HCT116 (cell line): ENCODE data around the gene TMPRSS9. TPM values are rescaled to one million over a fixed set of nuclear protein-coding genes. Genes with fewer than 3 reads are reported as not detected.

Source experiments
- ATAC-seq: fragments of 200-7000 bp; cut with Tn5 transposase; 2 replicates; pipeline ENCODE4 v1.9.1; 2020; ENCODE audit warnings: mild to moderate bottlenecking, moderate library complexity
- BruUV-seq: library from RNA; stranded (reverse); fragments of 400-500 nt; replicated peaks from 2 replicates; lab custom pipeline; 2021; lab: Mats Ljungman, UMichigan
- CTCF ChIA-PET: fragments of 300-600 bp; sonication (Branson Sonifier 250); formaldehyde crosslinking; loops from one replicate; lab custom pipeline; 2021; ENCODE audit warnings: antibody characterized with exemption; lab: Charles Lee
- POLR2A ChIA-PET: fragments of 300-600, 350-600 bp; sonication (Branson Sonifier 250); formaldehyde crosslinking; loops from one replicate; lab custom pipeline; 2021; ENCODE audit warnings: antibody characterized with exemption; lab: Charles Lee
- RAD21 ChIA-PET, 2 experiments: fragments of 300-600 bp; sonication (Branson Sonifier 250); formaldehyde crosslinking; loops; one replicate each; lab custom pipeline; 2023; ENCODE audit warnings: low total read pairs in 2 of 2; ENCODE audit not compliant: uncharacterized antibody in 2 of 2, unreplicated experiment in 2 of 2, low non-redundant PET in 1 of 2; lab: Charles Lee
- DNase-seq: peaks from one replicate; pipeline ENCODE4 v3.0.0-alpha.2; 2010; ENCODE audit warnings: low read depth, low spot score
- H2AFZ ChIP-seq: fragments of 200-600 bp; shearing (Covaris generic), sonication (generic); 2 replicates; pipeline ENCODE4 v1.6.1; 2017; ENCODE audit warnings: low read depth, mixed run types, mixed read lengths, antibody characterized with exemption, low read length; ENCODE audit not compliant: poor library complexity, severe bottlenecking
- H3K27ac ChIP-seq: 2 replicates; pipeline ENCODE4 v1.5.1; 2012; ENCODE audit warnings: low read depth, low read length
- H3K27me3 ChIP-seq: fragments of 200-600 bp; sonication (generic); 2 replicates; pipeline ENCODE4 v1.6.1; 2016; ENCODE audit warnings: mixed run types, low read length, mixed read lengths; ENCODE audit not compliant: insufficient read depth
- H3K36me3 ChIP-seq, 2 experiments: fragments of 200-500 bp in 1 of 2; fragments of 200-600 bp in 1 of 2; sonication (Bioruptor generic) in 1 of 2; sonication (generic) in 1 of 2; 2 replicates each; pipeline versions ENCODE4 v1.5.1 to v1.6.1; 2014 to 2016; ENCODE audit warnings: low read length in 2 of 2, inconsistent platforms in 1 of 2, mixed read lengths in 1 of 2, mixed run types in 1 of 2; ENCODE audit not compliant: insufficient read depth in 2 of 2, control insufficient read depth in 1 of 2
- H3K4me1 ChIP-seq, 2 experiments: fragments of 200-600 bp in 1 of 2; sonication (generic) in 1 of 2; 2 replicates each; pipeline versions ENCODE4 v1.5.1 to v1.6.1; 2012 to 2017; ENCODE audit warnings: low read length in 2 of 2, inconsistent platforms in 1 of 2, mild to moderate bottlenecking in 1 of 2, mixed read lengths in 1 of 2, mixed run types in 1 of 2, moderate library complexity in 1 of 2; ENCODE audit not compliant: insufficient read depth in 2 of 2, control insufficient read depth in 1 of 2
- H3K4me2 ChIP-seq: fragments of 200-600 bp; sonication (generic); 2 replicates; pipeline ENCODE4 v1.6.1; 2017; ENCODE audit warnings: mixed run types, low read length, mixed read lengths
- H3K4me3 ChIP-seq, 2 experiments: fragments of 200-600 bp in 1 of 2; sonication (generic) in 1 of 2; replicated peaks in 1 of 2; 2 replicates each; pipeline ENCODE4 v1.5.1; 2011 to 2016; ENCODE audit warnings: low read length in 2 of 2, control low read depth in 1 of 2, low read depth in 1 of 2, mild to moderate bottlenecking in 1 of 2, mixed read lengths in 1 of 2, mixed run types in 1 of 2
- H3K79me2 ChIP-seq: fragments of 200-600 bp; sonication (generic); 2 replicates; pipeline ENCODE4 v1.6.1; 2017; ENCODE audit warnings: mild to moderate bottlenecking, mixed run types, low read length, moderate library complexity, mixed read lengths; ENCODE audit not compliant: insufficient read depth
- H3K9ac ChIP-seq: fragments of 200-600 bp; sonication (generic); 2 replicates; pipeline ENCODE4 v1.6.1; 2016; ENCODE audit warnings: low read length, mixed read lengths
- H3K9me2 ChIP-seq: fragments of 200-600 bp; sonication (generic), shearing (Covaris generic); 2 replicates; pipeline ENCODE4 v1.6.1; 2017; ENCODE audit warnings: mixed run types, mild to moderate bottlenecking, moderate library complexity; ENCODE audit not compliant: insufficient read depth
- H3K9me3 ChIP-seq, 2 experiments: fragments of 200-500 bp in 1 of 2; fragments of 200-600 bp in 1 of 2; sonication (Bioruptor generic) in 1 of 2; sonication (generic) in 1 of 2; 2 replicates each; pipeline ENCODE4 v1.6.1; 2014 to 2017; ENCODE audit warnings: low read length in 2 of 2, mixed read lengths in 2 of 2, inconsistent platforms in 1 of 2, low read depth in 1 of 2, mild to moderate bottlenecking in 1 of 2, mixed run types in 1 of 2, moderate library complexity in 1 of 2; ENCODE audit not compliant: control insufficient read depth in 1 of 2, insufficient read depth in 1 of 2
- H4K20me1 ChIP-seq: fragments of 200-600 bp; sonication (generic), shearing (Covaris generic); 2 replicates; pipeline ENCODE4 v1.6.1; 2017; ENCODE audit warnings: mixed run types, mild to moderate bottlenecking, moderate library complexity; ENCODE audit not compliant: insufficient read depth
- CTCF ChIP-seq, 3 experiments: fragments of 200-600 bp in 1 of 3; sonication (generic) in 1 of 3; IDR thresholded peaks in 2 of 3; conservative IDR thresholded peaks in 1 of 3; 2 replicates each; pipeline ENCODE4 v1.5.1; 2012 to 2017; ENCODE audit warnings: low read depth in 2 of 3, low read length in 2 of 3, antibody characterized with exemption in 1 of 3, borderline replicate concordance in 1 of 3, control low read depth in 1 of 3, mild to moderate bottlenecking in 1 of 3, mixed read lengths in 1 of 3, mixed run types in 1 of 3, moderate library complexity in 1 of 3; ENCODE audit not compliant: insufficient read depth in 1 of 3
- SIN3A ChIP-seq: IDR thresholded peaks from 2 replicates; pipeline ENCODE4 v1.6.1; 2012; ENCODE audit warnings: low read depth
- intact Hi-C: fragments of 100-400 bp; cut with micrococcal nuclease; formaldehyde crosslinking; loops from 2 replicates; pipeline ENCODE4 v1.10.0; 2022
- total RNA-seq: library from RNA; stranded (reverse); gene quantifications from one replicate; pipeline ENCODE4 v1.2.1, GENCODE V29; 2021; ENCODE audit not compliant: unreplicated experiment

The TMPRSS9 gene
- total RNA-seq, 1 experiment from 2014 or later: not detected

DNA sequence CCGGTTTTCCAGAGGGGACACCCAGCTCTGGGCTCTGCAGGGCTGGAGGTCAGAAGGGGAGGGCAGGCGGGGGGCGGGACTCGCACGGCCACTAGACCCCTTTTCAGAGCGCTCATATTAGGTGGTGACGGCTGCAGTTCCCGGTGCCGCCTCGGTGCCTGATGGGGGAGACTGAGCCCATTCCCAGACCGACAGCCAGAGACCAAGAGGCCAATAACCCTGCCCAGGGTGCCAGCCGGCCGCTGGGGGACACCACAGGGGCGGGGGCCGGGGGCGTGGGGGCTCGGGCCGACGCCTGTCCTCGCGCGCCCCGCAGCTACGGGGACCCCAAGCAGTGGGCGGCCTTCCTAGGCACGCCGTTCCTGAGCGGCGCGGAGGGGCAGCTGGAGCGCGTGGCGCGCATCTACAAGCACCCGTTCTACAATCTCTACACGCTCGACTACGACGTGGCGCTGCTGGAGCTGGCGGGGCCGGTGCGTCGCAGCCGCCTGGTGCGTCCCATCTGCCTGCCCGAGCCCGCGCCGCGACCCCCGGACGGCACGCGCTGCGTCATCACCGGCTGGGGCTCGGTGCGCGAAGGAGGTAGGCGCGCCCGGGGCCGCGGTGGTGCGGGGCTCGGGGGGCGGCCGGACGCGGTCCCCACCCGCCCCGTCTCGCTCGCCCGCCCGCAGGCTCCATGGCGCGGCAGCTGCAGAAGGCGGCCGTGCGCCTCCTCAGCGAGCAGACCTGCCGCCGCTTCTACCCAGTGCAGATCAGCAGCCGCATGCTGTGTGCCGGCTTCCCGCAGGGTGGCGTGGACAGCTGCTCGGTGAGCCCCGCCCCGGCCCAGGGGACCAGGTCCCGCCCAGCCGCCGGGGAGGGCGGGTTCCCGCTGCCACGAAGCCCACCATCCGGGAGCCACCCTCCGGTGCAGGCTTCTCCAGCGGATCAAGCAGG is 64.9 kb downstream of the TMPRSS9 start:
- TF ChIP-seq SIN3A (no peak), CTCF (IDR thresholded peaks at IDR 0.05 in 2 of 3, conservative IDR thresholded peaks at IDR 0.05 in 1 of 3; ENCODE audit: borderline replicate concordance in 1 of 3, insufficient read depth in 1 of 3, low read depth in 2 of 3, low read length in 2 of 3) (no peak)
- TF ChIP-seq, all 23 proteins: peak for 0
- H3K27ac ChIP-seq: no peak overlapping the region
- ATAC-seq: no peak
- no peaks in the 10 kb centered on the region for H3K9me3 ChIP-seq
- no peaks in the 10 kb centered on the region for H3K9me2 ChIP-seq
- peaks cover 49% of the 10 kb centered on the region for H3K79me2 ChIP-seq
- DNase-seq: no peak
- H3K4me1 ChIP-seq: peaks cover 6 to 25% of the 10 kb centered on the region in 2 experiments; a peak in 3 of 4 replicates
- peaks cover 4 to 32% of the 10 kb centered on the region in 2 experiments; a peak in 2 of 4 replicates for H3K36me3 ChIP-seq
- no TSS peak for BruUV-seq
- ChIA-PET POLR2A (no interaction called here), RAD21 (no interaction called here), CTCF (no interaction called here)
- no peaks in the 10 kb centered on the region for H3K27me3 ChIP-seq
- H4K20me1 ChIP-seq: peaks cover 5% of the 10 kb centered on the region; the same call in 1 of the 2 replicates
- intact Hi-C loops: no loop called here
- H3K9ac ChIP-seq: no peak overlapping the region
- no peak overlapping the region for H2AFZ ChIP-seq
- H3K4me2 ChIP-seq: no peak overlapping the region; the same call in 1 of the 2 replicates
- no peak overlapping the region for H3K4me3 ChIP-seq
